Mucosa of descending colon (tissue), 3 donors: Measurements from ENCODE around the gene PALD1. TPM values are rescaled to one million over a fixed set of nuclear protein-coding genes. Genes with fewer than 3 reads are reported as not detected.

Experiments
- ATAC-seq: fragments of 200-7000 bp; cut with Tn5 transposase; one replicate; pipeline ENCODE4 v1.9.1; 2020; ENCODE audit warnings: mild to moderate bottlenecking, moderate library complexity
- DNase-seq, 3 donors: peaks; one replicate each; pipeline ENCODE4 v3.0.0-alpha.2; 2020
- H3K36me3 ChIP-seq: fragments of 200-600 bp; one replicate; pipeline ENCODE4 v1.8.0; 2021; ENCODE audit warnings: low read depth, mild to moderate bottlenecking
- H3K4me1 ChIP-seq: fragments of 200-600 bp; one replicate; pipeline ENCODE4 v1.8.0; 2021; ENCODE audit warnings: low read depth, mild to moderate bottlenecking
- H3K4me3 ChIP-seq: fragments of 200-600 bp; one replicate; pipeline ENCODE4 v1.8.0; 2021; ENCODE audit warnings: mild to moderate bottlenecking
- H3K9me3 ChIP-seq: fragments of 200-600 bp; one replicate; pipeline ENCODE4 v1.8.0; 2021; ENCODE audit warnings: mild to moderate bottlenecking
- intact Hi-C, 2 donors: fragments of 100-400 bp; cut with DNase I in 1 of 2; cut with micrococcal nuclease in 1 of 2; formaldehyde crosslinking; loops; one replicate each; pipeline versions ENCODE4 v1.11.0 to v1.11.1; 2022; cut with DNase I, micrococcal nuclease
- total RNA-seq, 3 donors: library from RNA; stranded (reverse); fragmentation: NEBNext Ultra II Directional in 2 of 3; extraction: Animal tissue kit (Norgen Biotek cat#: 25700) in 2 of 3; gene quantifications; one replicate each; pipeline versions ENCODE4 v1.2.1 to v1.2.4, GENCODE V29; 2021 to 2023
- TF ChIP-seq, protein P1 (sequence below): fragments of 200-600 bp; IDR thresholded peaks from one replicate; pipeline ENCODE4 v1.8.0; 2022; ENCODE audit warnings: antibody characterized with exemption, mild to moderate bottlenecking
- donor health status: DM: no; HTN: no; CAD: no; lungs with moderate emphysema.
- donor health status: DM: no; HTN: no; CAD: no.
- donor health status: DM: no; HTN: yes; CAD: no.

Gene PALD1
- total RNA-seq, 3 donors from 2014 or later, result 1.9 to 15.9 (median 3.2) TPM

DNA sequence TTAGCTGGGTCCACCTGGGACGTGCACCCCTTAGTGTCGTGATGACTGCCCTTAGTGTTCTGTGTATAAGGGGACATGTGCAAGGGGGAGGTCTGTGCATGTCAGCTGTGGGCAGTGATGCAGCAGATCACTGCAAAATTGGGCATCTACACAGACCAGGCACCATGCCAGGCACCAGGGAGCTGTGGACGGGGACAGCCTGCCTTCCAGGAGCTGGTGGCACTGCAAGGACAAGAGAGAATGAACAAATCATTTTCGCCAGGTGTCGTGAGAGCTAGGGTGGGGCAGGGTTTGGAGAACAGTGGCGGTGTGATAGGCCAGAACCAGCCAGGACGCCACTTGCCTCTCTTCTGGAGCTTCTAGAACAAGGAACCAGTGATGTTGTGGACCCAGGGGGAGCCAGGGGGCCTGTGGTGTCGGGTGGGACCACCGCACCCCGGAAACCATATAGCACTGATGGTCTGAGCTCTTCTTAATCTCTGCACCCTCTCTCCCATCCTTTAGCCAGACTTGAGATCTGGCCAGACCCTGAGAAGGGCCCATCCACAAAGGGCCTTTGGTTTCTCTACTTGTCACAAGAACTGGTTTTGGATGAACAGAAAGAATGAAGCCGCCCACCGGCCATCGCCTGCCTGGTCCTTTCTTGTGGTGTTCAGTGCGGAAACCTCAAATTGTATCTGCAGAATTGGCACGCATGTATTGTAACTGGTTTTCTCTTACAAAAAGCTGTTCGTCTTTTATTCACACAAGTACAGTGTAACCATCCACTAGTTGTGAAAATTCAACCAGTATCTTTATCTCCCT lies 93.3 kb downstream of the PALD1 start:
- Histone ChIP-seq H3K4me1 (peaks cover 6% of the 10 kb centered on the region), H3K9me3 (no peaks in the 10 kb centered on the region), H3K36me3 (no peaks in the 10 kb centered on the region), H3K4me3 (no peak overlapping the region)
- TF ChIP-seq, protein P1, sequence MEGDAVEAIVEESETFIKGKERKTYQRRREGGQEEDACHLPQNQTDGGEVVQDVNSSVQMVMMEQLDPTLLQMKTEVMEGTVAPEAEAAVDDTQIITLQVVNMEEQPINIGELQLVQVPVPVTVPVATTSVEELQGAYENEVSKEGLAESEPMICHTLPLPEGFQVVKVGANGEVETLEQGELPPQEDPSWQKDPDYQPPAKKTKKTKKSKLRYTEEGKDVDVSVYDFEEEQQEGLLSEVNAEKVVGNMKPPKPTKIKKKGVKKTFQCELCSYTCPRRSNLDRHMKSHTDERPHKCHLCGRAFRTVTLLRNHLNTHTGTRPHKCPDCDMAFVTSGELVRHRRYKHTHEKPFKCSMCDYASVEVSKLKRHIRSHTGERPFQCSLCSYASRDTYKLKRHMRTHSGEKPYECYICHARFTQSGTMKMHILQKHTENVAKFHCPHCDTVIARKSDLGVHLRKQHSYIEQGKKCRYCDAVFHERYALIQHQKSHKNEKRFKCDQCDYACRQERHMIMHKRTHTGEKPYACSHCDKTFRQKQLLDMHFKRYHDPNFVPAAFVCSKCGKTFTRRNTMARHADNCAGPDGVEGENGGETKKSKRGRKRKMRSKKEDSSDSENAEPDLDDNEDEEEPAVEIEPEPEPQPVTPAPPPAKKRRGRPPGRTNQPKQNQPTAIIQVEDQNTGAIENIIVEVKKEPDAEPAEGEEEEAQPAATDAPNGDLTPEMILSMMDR, result no peak
- DNase-seq, result no peak
- no peak for ATAC-seq
- intact Hi-C loops, result no loop called here

DNA sequence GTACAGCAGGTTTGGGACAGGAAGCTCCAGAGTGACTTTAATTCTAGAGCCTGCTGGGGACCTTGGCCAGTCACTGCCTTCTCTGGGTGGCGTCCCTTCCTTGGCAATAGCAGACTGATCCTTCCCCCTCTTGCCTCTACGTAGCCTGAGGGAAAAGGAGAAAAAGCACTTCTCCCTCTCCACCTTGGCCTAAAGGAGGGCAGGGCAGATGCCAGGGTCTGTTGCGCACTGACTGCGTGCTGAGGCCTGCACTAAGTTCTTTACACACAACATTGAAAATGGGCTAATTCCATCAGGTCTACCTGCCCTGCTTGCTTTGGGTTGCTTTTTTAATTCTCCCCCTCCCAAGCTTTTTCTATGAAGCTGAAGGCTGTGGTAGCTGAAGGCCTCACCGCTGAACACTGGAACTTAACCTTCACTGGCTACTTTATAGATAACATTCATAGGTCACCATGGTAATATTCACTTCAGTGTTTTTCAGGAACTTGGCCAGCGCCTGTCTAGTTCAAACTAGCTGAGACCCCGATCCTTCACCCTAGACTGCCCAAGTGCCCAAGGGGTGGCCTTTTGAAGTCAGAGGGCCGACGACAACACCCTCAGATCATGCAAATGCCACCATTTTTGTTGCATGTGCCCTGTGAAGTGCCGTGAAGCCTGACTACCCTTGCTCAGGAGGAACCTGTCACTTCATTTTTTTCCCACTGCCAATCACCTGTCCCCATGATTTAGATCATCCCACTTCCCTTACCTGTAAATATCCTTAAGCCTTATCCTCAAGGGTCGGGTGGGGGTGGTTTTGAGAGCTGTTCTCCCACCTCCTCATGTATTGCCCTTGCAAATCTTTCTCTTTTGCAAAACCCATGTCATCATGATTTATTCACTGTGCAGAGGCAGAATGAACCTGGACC lies 95.3 kb downstream of the PALD1 start:
- intact Hi-C loops, result no loop called here

DNA sequence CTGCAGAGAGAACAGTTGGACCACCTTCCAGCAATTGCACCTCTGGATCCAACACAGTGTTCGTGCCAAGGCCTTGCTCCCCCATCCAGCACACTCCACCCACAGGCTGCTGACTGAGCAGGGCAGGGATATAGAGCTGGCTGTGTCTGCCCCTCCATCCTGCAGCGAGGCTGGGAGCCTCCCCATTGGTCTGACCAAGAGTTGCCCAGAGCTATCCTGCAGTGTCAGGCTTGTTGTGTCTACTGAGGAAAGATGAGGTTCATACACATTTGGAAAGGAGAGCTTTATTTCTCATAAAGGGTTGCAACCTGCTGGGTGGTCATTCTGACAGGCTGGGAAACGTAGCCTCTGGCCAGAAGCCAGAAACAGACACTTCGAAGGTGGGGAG lies 96.9 kb downstream of the PALD1 start:
- intact Hi-C loops, result no loop called here
- Histone ChIP-seq H3K9me3 (no peaks in the 10 kb centered on the region), H3K4me1 (peaks cover 6% of the 10 kb centered on the region), H3K36me3 (no peaks in the 10 kb centered on the region), H3K4me3 (no peak overlapping the region)
- DNase-seq (no peak), ATAC-seq (no peak)
- TF ChIP-seq, protein P1, result no peak

More for the DNA sequence above, 95.3 kb downstream of the PALD1 start:
- no peak for ATAC-seq
- no peaks in the 10 kb centered on the region for H3K36me3 ChIP-seq
- no peak overlapping the region for H3K4me3 ChIP-seq
- no peaks in the 10 kb centered on the region for H3K9me3 ChIP-seq
- DNase-seq, result no peak
- TF ChIP-seq, protein P1, result no peak
- peaks cover 6% of the 10 kb centered on the region for H3K4me1 ChIP-seq

DNA sequence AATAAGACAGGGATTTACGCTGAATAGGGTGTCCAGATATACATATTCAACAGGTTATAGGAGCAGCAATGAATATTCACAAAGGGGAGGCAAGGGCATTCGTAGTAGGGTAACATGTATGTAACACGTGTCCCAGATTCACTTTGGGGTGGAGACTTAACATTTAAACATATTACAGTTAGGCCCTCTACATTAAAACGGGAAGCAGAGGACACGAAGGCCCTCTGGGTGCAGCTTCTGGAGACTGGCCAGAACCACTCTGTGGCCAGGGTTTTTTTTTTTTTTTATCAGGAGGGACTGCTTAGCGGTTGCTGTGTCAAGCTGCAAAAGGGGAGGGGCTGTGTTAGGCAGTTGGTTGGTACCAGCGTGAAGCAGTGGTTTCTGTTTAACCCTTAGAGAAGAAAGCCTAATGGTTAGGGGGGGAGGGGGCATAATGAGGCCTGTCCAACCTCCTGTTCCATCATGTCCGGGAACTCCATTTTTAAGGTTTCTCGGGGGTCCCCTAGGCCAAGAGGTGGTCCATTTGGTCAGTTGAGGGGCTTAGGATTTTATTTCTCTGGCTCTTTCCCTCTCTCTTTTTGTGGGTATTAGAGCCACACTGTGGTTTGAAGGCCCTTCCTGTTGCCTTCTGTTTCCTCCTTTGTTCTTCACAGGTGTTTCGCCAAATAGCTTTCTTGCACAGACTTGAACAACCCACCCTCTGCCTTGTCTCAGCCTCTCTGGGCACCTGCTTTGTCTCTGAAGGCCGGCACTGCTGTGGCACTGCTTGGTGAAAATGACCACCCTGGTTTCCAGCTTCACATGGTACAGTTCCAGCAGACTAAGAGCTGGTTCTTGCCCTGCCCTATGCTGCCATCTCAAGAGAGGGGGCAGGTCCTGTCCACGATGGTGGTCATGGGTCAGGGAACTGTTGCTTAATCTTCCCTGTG lies 97.6 kb downstream of the PALD1 start:
- DNase-seq (peak in 1 of 3 donors; percentile 61), ATAC-seq (peak; percentile 73)
- Histone ChIP-seq H3K36me3 (no peaks in the 10 kb centered on the region), H3K4me3 (no peak overlapping the region), H3K4me1 (peaks cover 6% of the 10 kb centered on the region), H3K9me3 (no peaks in the 10 kb centered on the region)
- intact Hi-C loops, result no loop called here
- TF ChIP-seq, protein P1, result no peak

DNA sequence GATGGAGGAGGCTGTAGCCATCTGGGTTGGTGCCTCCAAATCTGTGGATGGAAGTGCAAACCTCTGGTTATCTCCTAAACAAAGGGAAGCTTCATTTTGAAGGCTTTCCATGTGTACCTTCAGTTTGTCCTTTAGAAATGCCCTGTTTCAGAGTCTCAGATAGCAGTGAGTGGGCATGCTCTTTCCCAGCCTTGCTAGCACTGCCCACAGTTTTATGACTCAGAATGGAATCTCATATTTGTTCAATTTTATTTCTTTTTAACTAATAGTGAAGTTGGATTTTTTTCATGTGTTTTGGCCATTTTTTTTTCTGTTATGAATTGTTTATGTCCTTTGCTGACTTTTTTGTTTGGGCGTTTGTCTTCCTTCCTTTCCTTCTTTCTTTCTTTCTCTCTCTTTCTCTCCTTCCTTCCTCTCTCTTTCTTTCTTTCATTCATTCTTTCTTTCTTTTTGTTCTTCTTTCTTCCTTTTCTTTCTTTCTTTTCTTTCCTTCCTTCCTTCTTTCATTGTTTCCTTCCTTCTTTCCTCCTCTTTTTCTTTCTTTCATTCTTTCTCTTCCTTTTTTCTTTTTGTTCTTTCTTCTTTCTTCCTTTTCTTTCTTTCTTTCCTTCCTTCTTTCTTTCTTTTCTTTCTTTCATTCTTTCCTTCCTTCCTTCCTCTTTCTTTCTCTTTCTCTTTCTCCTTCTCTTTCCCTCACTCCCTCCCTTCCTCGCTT lies 98.4 kb downstream of the PALD1 start:
- Histone ChIP-seq H3K4me1 (peaks cover 6% of the 10 kb centered on the region), H3K4me3 (no peak overlapping the region), H3K9me3 (no peaks in the 10 kb centered on the region), H3K36me3 (no peaks in the 10 kb centered on the region)
- TF ChIP-seq, protein P1, result no peak
- ATAC-seq (no peak), DNase-seq (no peak)
- intact Hi-C loops, result no loop called here
